CD14-positive monocyte (primary cell): ENCODE measurements around the gene HDAC4. TPM values are rescaled to one million over a fixed set of nuclear protein-coding genes. Genes with fewer than 3 reads are reported as not detected.

ENCODE experiments used
- DNase-seq, 3 donors: peaks; one replicate each; pipeline ENCODE4 v3.0.0-alpha.2; 2011 to 2022
- H2AFZ ChIP-seq: 2 replicates; pipeline ENCODE4 v1.6.0; 2012; ENCODE audit warnings: mild to moderate bottlenecking, low read depth, low read length, inconsistent platforms; ENCODE audit not compliant: insufficient read depth, poor library complexity, severe bottlenecking
- H3K27ac ChIP-seq, 2 donors: 1 replicate in 1 of 2; 2 replicates in 1 of 2; pipeline ENCODE4 v1.5.1; 2012 to 2013; ENCODE audit warnings: low read length in 2 of 2, control low read depth in 1 of 2, inconsistent platforms in 1 of 2, low read depth in 1 of 2, mild to moderate bottlenecking in 1 of 2
- H3K27me3 ChIP-seq, 2 donors: one replicate each; pipeline versions ENCODE4 v1.6.0 to v1.6.1; 2011 to 2013; ENCODE audit warnings: low read length in 2 of 2; ENCODE audit not compliant: control insufficient read depth in 2 of 2, insufficient read depth in 2 of 2
- H3K36me3 ChIP-seq, 2 donors: replicated peaks in 1 of 2; 1 replicate in 1 of 2; 2 replicates in 1 of 2; pipeline versions ENCODE4 v1.5.1 to v1.6.1; 2012 to 2013; ENCODE audit warnings: low read length in 2 of 2, control low read depth in 1 of 2, inconsistent platforms in 1 of 2, mild to moderate bottlenecking in 1 of 2; ENCODE audit not compliant: insufficient read depth in 2 of 2, control insufficient read depth in 1 of 2
- H3K4me1 ChIP-seq, 2 donors: 1 replicate in 1 of 2; 2 replicates in 1 of 2; pipeline versions ENCODE4 v1.5.1 to v1.6.1; 2012 to 2013; ENCODE audit warnings: low read length in 2 of 2, control low read depth in 1 of 2, inconsistent platforms in 1 of 2, mild to moderate bottlenecking in 1 of 2, moderate library complexity in 1 of 2; ENCODE audit not compliant: insufficient read depth in 2 of 2, control insufficient read depth in 1 of 2
- H3K4me2 ChIP-seq: replicated peaks from 2 replicates; pipeline ENCODE3; 2012; ENCODE audit warnings: low read length, moderate library complexity, mild to moderate bottlenecking; ENCODE audit not compliant: poor library complexity, severe bottlenecking; ENCODE audit errors: extremely low read depth
- H3K4me3 ChIP-seq, 3 experiments: fragments of 200-600 bp in 1 of 3; sonication (generic) in 1 of 3; replicated peaks in 1 of 3; 1 replicate in 2 of 3; 2 replicates in 1 of 3; pipeline ENCODE4 v1.5.1; 2011 to 2013; ENCODE audit warnings: low read length in 3 of 3, mild to moderate bottlenecking in 3 of 3, control low read depth in 2 of 3, low read depth in 2 of 3, inconsistent platforms in 1 of 3, moderate library complexity in 1 of 3
- H3K79me2 ChIP-seq: 2 replicates; pipeline ENCODE4 v1.6.0; 2012; ENCODE audit warnings: mild to moderate bottlenecking, control low read depth, inconsistent platforms, low read length, moderate library complexity; ENCODE audit not compliant: insufficient read depth
- H3K9ac ChIP-seq: 2 replicates; pipeline ENCODE4 v1.6.0; 2017; ENCODE audit warnings: low read length, mild to moderate bottlenecking; ENCODE audit not compliant: insufficient read depth, poor library complexity, severe bottlenecking
- H3K9me3 ChIP-seq, 2 donors: replicated peaks in 1 of 2; 1 replicate in 1 of 2; 2 replicates in 1 of 2; pipeline versions ENCODE4 v1.5.1 to v1.6.1; 2012 to 2013; ENCODE audit warnings: low read length in 2 of 2, control low read depth in 1 of 2; ENCODE audit not compliant: control insufficient read depth in 1 of 2, insufficient read depth in 1 of 2
- H4K20me1 ChIP-seq: 2 replicates; pipeline ENCODE4 v1.6.0; 2012; ENCODE audit warnings: mild to moderate bottlenecking, low read length, control low read depth, moderate library complexity; ENCODE audit not compliant: insufficient read depth
- H3K27ac Mint-ChIP-seq, 7 donors: one replicate each; pipeline ENCODE4 v1.8.0; 2020; ENCODE audit warnings: mild to moderate bottlenecking in 7 of 7, mixed read lengths in 7 of 7, moderate library complexity in 6 of 7, inconsistent platforms in 2 of 7
- H3K27me3 Mint-ChIP-seq, 3 donors: one replicate each; pipeline ENCODE4 v1.8.0; 2021 to 2022; ENCODE audit warnings: low read depth in 3 of 3, mild to moderate bottlenecking in 3 of 3, mixed read lengths in 3 of 3, moderate library complexity in 3 of 3, inconsistent platforms in 1 of 3
- H3K36me3 Mint-ChIP-seq, 2 donors: one replicate each; pipeline ENCODE4 v1.8.0; 2020; ENCODE audit warnings: mixed read lengths in 2 of 2, inconsistent platforms in 1 of 2, mild to moderate bottlenecking in 1 of 2
- H3K4me1 Mint-ChIP-seq: one replicate; pipeline ENCODE4 v1.8.0; 2020; ENCODE audit warnings: mild to moderate bottlenecking, mixed read lengths
- H3K4me3 Mint-ChIP-seq, 2 donors: one replicate each; pipeline ENCODE4 v1.8.0; 2020; ENCODE audit warnings: mild to moderate bottlenecking in 2 of 2, mixed read lengths in 2 of 2, moderate library complexity in 1 of 2
- H3K9me3 Mint-ChIP-seq, 7 donors: one replicate each; pipeline ENCODE4 v1.8.0; 2020 to 2022; ENCODE audit warnings: mixed read lengths in 7 of 7, mild to moderate bottlenecking in 6 of 7, moderate library complexity in 6 of 7, inconsistent platforms in 2 of 7
- CTCF ChIP-seq: fragments of 200-600 bp; IDR thresholded peaks from one replicate; pipeline ENCODE4 v1.8.0; 2022; ENCODE audit warnings: antibody characterized with exemption, mild to moderate bottlenecking
- WGBS: methylation state at CpG from one replicate; pipeline ENCODE4 v1.1.5; 2013; ENCODE audit warnings: missing lambda C conversion rate; ENCODE audit not compliant: insufficient coverage; 5-methylcytosine and 5-hydroxymethylcytosine counted together
- intact Hi-C, 2 donors: fragments of 100-400 bp; cut with micrococcal nuclease; formaldehyde crosslinking; loops; one replicate each; pipeline versions ENCODE4 v1.15.0 to v1.15.1; 2023
- polyA plus RNA-seq, 3 donors: library from polyadenylated mRNA; depleted of rRNA in 1 of 3; unstranded in 2 of 3; stranded (reverse) in 1 of 3; fragments of 300-500 nt in 2 of 3; fragments of >200 nt in 1 of 3; fragmentation: Illumina TruSeq in 2 of 3; gene quantifications; 1 replicate in 2 of 3; 2 replicates in 1 of 3; pipeline ENCODE4 v1.2.3, GENCODE V29; 2012 to 2021

The HDAC4 gene
- polyA plus RNA-seq, 3 donors = 3.3 to 23.0 (median 4.5) TPM

DNA sequence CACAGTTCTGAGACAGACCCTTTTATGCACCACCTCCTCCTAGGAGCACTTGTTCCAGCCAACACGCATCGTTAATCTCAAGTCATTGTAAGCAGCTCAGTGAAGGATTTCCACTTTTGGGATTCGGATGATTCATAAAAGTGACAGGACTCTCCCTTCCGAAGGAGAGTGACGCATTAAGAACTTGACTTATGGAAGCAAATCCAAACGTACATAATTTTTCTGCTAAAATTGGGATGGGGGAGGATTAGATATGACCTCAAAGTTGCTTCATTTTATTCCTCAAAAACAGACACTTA, 387.2 kb downstream of the HDAC4 start:
- no peak overlapping the region for H3K4me2 ChIP-seq
- H3K4me3 Mint-ChIP-seq = no peak overlapping the region
- no peak overlapping the region for H3K4me3 ChIP-seq
- 100% methylated on average over 2 of the region's 6 CpGs for WGBS
- no peaks in the 10 kb centered on the region for H3K79me2 ChIP-seq
- no peak overlapping the region for H3K27ac ChIP-seq
- H3K4me1 ChIP-seq = no peaks in the 10 kb centered on the region
- DNase-seq = no peak
- intact Hi-C loops = no loop called here
- H3K4me1 Mint-ChIP-seq = no peaks in the 10 kb centered on the region
- peaks cover 0 to 3% (median 0%) of the 10 kb centered on the region in 7 donors for H3K9me3 Mint-ChIP-seq
- H2AFZ ChIP-seq = no peak overlapping the region
- no peaks in the 10 kb centered on the region for H3K36me3 ChIP-seq
- peaks cover 5 to 21% (median 7%) of the 10 kb centered on the region in 3 donors for H3K27me3 Mint-ChIP-seq
- H4K20me1 ChIP-seq = no peaks in the 10 kb centered on the region
- no peak for TF ChIP-seq CTCF
- no peaks in the 10 kb centered on the region for H3K36me3 Mint-ChIP-seq
- no peak overlapping the region for H3K27ac Mint-ChIP-seq
- no peaks in the 10 kb centered on the region for H3K27me3 ChIP-seq
- no peak overlapping the region for H3K9ac ChIP-seq
- no peaks in the 10 kb centered on the region for H3K9me3 ChIP-seq

GRCh38 chr2:239012936-239013677, 387.7 kb downstream of the HDAC4 start:
- no peaks in the 10 kb centered on the region for H3K36me3 Mint-ChIP-seq
- Histone ChIP-seq H3K79me2 (no peaks in the 10 kb centered on the region), H3K36me3 (no peaks in the 10 kb centered on the region), H3K9ac (no peak overlapping the region), H3K9me3 (no peaks in the 10 kb centered on the region), H3K4me2 (no peak overlapping the region), H4K20me1 (no peaks in the 10 kb centered on the region), H3K4me1 (no peaks in the 10 kb centered on the region), H3K4me3 (no peak overlapping the region), H3K27me3 (no peaks in the 10 kb centered on the region), H2AFZ (no peak overlapping the region), H3K27ac (no peak overlapping the region)
- peaks cover 5 to 23% (median 7%) of the 10 kb centered on the region in 3 donors for H3K27me3 Mint-ChIP-seq
- no peak overlapping the region for H3K27ac Mint-ChIP-seq
- 95% methylated on average over 12 of the region's 13 CpGs for WGBS
- TF ChIP-seq CTCF = no peak
- peaks cover 0 to 3% (median 0%) of the 10 kb centered on the region in 7 donors for H3K9me3 Mint-ChIP-seq
- intact Hi-C loops = no loop called here
- no peak for DNase-seq
- H3K4me3 Mint-ChIP-seq = no peak overlapping the region
- no peaks in the 10 kb centered on the region for H3K4me1 Mint-ChIP-seq
